ENCODE data around the gene TMEM132C.

The TMEM132C gene

DNA sequence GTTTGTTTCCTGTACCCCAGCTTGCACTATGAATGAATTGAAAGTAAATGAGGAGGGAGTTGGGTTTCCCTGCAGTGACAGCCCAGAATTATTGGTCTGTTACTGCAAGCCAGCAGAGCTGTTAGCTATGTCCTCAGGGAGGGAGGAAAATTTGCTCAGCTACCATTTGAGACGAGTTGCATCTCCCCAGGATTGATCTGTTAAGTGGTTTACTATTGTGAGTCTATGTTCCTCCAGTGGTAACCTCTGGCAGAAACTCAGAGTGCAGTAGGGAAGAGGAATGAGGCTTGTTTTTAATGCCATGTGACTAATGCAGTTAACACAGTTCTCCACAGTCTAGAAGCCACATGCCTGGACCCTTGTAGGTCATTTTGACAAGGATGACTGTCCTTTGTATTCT is 382.9 kb downstream of the TMEM132C start:
- CTCF ChIA-PET: no interaction called here
- Histone ChIP-seq H3K4me1 (ENCODE audit: control insufficient read depth, insufficient read depth, low read length) (no peaks in the 10 kb centered on the region), H3K36me3 (ENCODE audit: control insufficient read depth in 2 of 2, insufficient read depth in 1 of 2, low read length in 2 of 2) (no peaks in the 10 kb centered on the region), H3K27ac (ENCODE audit: extremely low read depth, low read depth, low read length) (no peak overlapping the region), H3K4me3 (ENCODE audit: low read depth, low read length) (no peak overlapping the region), H3K9me3 (ENCODE audit: control insufficient read depth, insufficient read depth, low read depth, low read length) (no peaks in the 10 kb centered on the region)
- TF ChIP-seq ZNF654 (tag by site-specific recombination; IDR thresholded peaks at IDR 0.05; ENCODE audit: low read depth): no peak
- TF ChIP-seq ZNF112 (tag by site-specific recombination; IDR thresholded peaks at IDR 0.05): no peak
- POLR2A ChIA-PET: no interaction called here

DNA sequence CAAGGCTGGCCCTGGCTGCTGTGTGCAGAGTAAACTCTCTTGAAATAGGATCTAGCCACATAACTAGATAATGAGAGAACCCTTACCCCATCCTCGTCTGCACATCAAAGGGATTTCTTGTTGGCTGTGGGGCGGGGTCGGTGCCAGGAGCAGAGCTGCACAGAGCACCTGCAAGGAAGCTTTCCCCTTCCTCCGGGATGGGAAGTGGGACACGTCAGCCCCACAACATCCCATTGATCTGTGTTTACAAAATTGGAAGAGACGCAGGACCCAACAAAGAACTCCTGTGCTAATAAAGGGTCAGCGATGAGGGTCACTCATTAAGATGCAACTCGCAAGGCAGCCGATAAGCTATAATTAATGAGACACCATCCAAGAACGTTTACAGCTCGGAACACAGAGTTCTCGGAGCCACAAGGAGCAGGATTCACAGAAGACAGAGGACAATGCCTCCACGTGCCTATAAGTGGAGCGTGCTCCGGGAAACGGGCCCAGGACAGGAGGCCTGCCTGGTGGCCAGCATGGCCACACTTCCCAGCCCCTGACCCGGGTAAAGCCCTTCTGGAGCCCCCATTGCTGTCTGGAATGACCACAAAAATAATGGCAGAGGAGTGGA is 385.3 kb downstream of the TMEM132C start:
- Histone ChIP-seq H3K9me3 (ENCODE audit: control insufficient read depth, insufficient read depth, low read depth, low read length) (no peaks in the 10 kb centered on the region), H3K36me3 (ENCODE audit: control insufficient read depth in 2 of 2, insufficient read depth in 1 of 2, low read length in 2 of 2) (no peaks in the 10 kb centered on the region), H3K4me1 (ENCODE audit: control insufficient read depth, insufficient read depth, low read length) (no peaks in the 10 kb centered on the region), H3K27ac (ENCODE audit: extremely low read depth, low read depth, low read length) (no peak overlapping the region), H3K4me3 (ENCODE audit: low read depth, low read length) (no peak overlapping the region)
- TF ChIP-seq, protein P1, sequence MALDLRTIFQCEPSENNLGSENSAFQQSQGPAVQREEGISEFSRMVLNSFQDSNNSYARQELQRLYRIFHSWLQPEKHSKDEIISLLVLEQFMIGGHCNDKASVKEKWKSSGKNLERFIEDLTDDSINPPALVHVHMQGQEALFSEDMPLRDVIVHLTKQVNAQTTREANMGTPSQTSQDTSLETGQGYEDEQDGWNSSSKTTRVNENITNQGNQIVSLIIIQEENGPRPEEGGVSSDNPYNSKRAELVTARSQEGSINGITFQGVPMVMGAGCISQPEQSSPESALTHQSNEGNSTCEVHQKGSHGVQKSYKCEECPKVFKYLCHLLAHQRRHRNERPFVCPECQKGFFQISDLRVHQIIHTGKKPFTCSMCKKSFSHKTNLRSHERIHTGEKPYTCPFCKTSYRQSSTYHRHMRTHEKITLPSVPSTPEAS (tag by site-specific recombination; IDR thresholded peaks at IDR 0.05): no peak
- TF ChIP-seq OSR2 (tag by site-specific recombination; IDR thresholded peaks at IDR 0.05) (no peak), GFI1B (tag by site-specific recombination; IDR thresholded peaks at IDR 0.05) (no peak), KLF9 (tag by site-specific recombination; IDR thresholded peaks at IDR 0.05; ENCODE audit: low read depth) (no peak), ZNF146 (tag by site-specific recombination; IDR thresholded peaks at IDR 0.05) (no peak), ZNF16 (tag by site-specific recombination; IDR thresholded peaks at IDR 0.05; ENCODE audit: low read depth) (no peak), ZNF202 (tag by site-specific recombination; IDR thresholded peaks at IDR 0.05; ENCODE audit: borderline replicate concordance) (no peak)
- TF ChIP-seq, protein P2, sequence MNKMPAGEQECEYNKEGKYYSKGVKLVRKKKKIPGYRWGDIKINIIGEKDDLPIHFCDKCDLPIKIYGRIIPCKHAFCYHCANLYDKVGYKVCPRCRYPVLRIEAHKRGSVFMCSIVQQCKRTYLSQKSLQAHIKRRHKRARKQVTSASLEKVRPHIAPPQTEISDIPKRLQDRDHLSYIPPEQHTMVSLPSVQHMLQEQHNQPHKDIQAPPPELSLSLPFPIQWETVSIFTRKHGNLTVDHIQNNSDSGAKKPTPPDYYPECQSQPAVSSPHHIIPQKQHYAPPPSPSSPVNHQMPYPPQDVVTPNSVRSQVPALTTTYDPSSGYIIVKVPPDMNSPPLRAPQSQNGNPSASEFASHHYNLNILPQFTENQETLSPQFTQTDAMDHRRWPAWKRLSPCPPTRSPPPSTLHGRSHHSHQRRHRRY (tag by site-specific recombination; IDR thresholded peaks at IDR 0.05): no peak
- TF ChIP-seq, protein P3, sequence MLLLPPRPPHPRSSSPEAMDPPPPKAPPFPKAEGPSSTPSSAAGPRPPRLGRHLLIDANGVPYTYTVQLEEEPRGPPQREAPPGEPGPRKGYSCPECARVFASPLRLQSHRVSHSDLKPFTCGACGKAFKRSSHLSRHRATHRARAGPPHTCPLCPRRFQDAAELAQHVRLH (tag by site-specific recombination; IDR thresholded peaks at IDR 0.05): no peak
- POLR2A ChIA-PET: no interaction called here
- CTCF ChIA-PET: no interaction called here

DNA sequence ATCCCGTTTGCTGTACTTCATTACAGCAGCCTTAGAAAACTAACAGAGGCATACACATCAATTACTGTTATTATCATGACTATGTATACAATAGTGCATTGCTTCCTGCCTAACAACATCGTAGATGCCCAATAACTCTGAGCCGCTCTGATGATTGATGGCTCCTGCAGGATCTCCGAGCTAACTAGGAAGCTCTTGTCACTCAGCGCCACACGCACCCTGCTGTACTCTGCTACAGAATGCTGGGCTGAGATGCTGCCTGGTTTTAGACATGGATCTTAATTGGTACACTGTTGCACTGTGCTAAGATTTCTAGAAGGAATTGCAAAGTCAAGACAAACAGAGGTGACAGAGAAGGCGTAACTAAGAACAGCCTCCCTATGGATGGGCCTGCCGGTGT is 387.5 kb downstream of the TMEM132C start:
- POLR2A ChIA-PET: no interaction called here
- TF ChIP-seq ZNF530 (tag by site-specific recombination; IDR thresholded peaks at IDR 0.05; ENCODE audit: low read depth) (no peak), OVOL3 (tag by site-specific recombination; IDR thresholded peaks at IDR 0.05) (no peak), ZNF664 (tag by site-specific recombination; IDR thresholded peaks at IDR 0.05) (no peak), KLF7 (tag by site-specific recombination; IDR thresholded peaks at IDR 0.05; ENCODE audit: borderline replicate concordance) (no peak), ZNF37A (tag by site-specific recombination; IDR thresholded peaks at IDR 0.05) (no peak), ZNF211 (tag by site-specific recombination; IDR thresholded peaks at IDR 0.05; ENCODE audit: low read depth) (no peak), ZNF324 (tag by site-specific recombination; IDR thresholded peaks at IDR 0.05) (no peak), ZBTB20 (tag by site-specific recombination; IDR thresholded peaks at IDR 0.05) (no peak), ZNF529 (tag by site-specific recombination; IDR thresholded peaks at IDR 0.05; ENCODE audit: insufficient replicate concordance) (no peak), ZNF223 (tag by site-specific recombination; IDR thresholded peaks at IDR 0.05) (no peak), ZBTB48 (tag by site-specific recombination; IDR thresholded peaks at IDR 0.05) (no peak), ZXDB (tag by site-specific recombination; IDR thresholded peaks at IDR 0.05) (no peak), ZNF184 (tag by site-specific recombination; IDR thresholded peaks at IDR 0.05) (no peak), ZNF366 (tag by site-specific recombination; conservative IDR thresholded peaks at IDR 0.05) (no peak), ZNF707 (tag by site-specific recombination; IDR thresholded peaks at IDR 0.05) (no peak), SP7 (tag by site-specific recombination; IDR thresholded peaks at IDR 0.05) (no peak)
- TF ChIP-seq, protein P1 (tag by site-specific recombination; IDR thresholded peaks at IDR 0.05): no peak
- TF ChIP-seq, protein P4, sequence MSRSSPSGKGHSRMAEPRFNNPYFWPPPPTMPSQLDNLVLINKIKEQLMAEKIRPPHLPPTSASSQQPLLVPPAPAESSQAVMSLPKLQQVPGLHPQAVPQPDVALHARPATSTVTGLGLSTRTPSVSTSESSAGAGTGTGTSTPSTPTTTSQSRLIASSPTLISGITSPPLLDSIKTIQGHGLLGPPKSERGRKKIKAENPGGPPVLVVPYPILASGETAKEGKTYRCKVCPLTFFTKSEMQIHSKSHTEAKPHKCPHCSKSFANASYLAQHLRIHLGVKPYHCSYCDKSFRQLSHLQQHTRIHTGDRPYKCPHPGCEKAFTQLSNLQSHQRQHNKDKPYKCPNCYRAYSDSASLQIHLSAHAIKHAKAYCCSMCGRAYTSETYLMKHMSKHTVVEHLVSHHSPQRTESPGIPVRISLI (tag by site-specific recombination; IDR thresholded peaks at IDR 0.05): no peak

More for the DNA sequence above, 387.5 kb downstream of the TMEM132C start:
- Histone ChIP-seq H3K36me3 (ENCODE audit: control insufficient read depth in 2 of 2, insufficient read depth in 1 of 2, low read length in 2 of 2) (no peaks in the 10 kb centered on the region), H3K4me3 (ENCODE audit: low read depth, low read length) (no peak overlapping the region), H3K4me1 (ENCODE audit: control insufficient read depth, insufficient read depth, low read length) (no peaks in the 10 kb centered on the region), H3K9me3 (ENCODE audit: control insufficient read depth, insufficient read depth, low read depth, low read length) (no peaks in the 10 kb centered on the region), H3K27ac (ENCODE audit: extremely low read depth, low read depth, low read length) (no peak overlapping the region)
- CTCF ChIA-PET: no interaction called here

Measured in HEK293 (cell line).